Activated CD4-positive, alpha-beta memory T cell treated with anti-CD3 and anti-CD28 coated beads, Interleukin-2, amount 10 ng/mL, durations not matched to agents 7 days and 5 days (primary cell): ENCODE results near the gene CTNNA2. TPM values are rescaled to one million over a fixed set of nuclear protein-coding genes. Genes with fewer than 3 reads are reported as not detected.

Experiments
- CTCF ChIA-PET: fragments of 350-600 bp; sonication (Branson Sonifier 250); formaldehyde crosslinking; loops from one replicate; lab custom pipeline; 2021; ENCODE audit warnings: antibody characterized with exemption, inconsistent platforms; lab: Charles Lee
- POLR2A ChIA-PET: fragments of 350-600 bp; sonication (Branson Sonifier 250); formaldehyde crosslinking; loops from one replicate; lab custom pipeline; 2021; ENCODE audit warnings: antibody characterized with exemption; lab: Charles Lee
- DNase-seq: peaks from one replicate; pipeline ENCODE4 v3.0.0-alpha.2; 2020
- H3K27ac Mint-ChIP-seq: one replicate; pipeline ENCODE4 v1.8.0; 2021; ENCODE audit warnings: mild to moderate bottlenecking, mixed read lengths
- H3K27me3 Mint-ChIP-seq: one replicate; pipeline ENCODE4 v1.8.0; 2021; ENCODE audit warnings: mixed read lengths
- H3K36me3 Mint-ChIP-seq: one replicate; pipeline ENCODE4 v1.8.0; 2021; ENCODE audit warnings: low read depth, mixed read lengths
- H3K4me1 Mint-ChIP-seq: one replicate; pipeline ENCODE4 v1.8.0; 2021; ENCODE audit warnings: mixed read lengths
- H3K4me3 Mint-ChIP-seq: one replicate; pipeline ENCODE4 v1.8.0; 2021; ENCODE audit warnings: mild to moderate bottlenecking, mixed read lengths
- H3K9me3 Mint-ChIP-seq: one replicate; pipeline ENCODE4 v1.8.0; 2021; ENCODE audit warnings: mixed read lengths
- total RNA-seq, 2 experiments: library from RNA; stranded (reverse); gene quantifications; one replicate each; pipeline ENCODE4 v1.2.3, GENCODE V29; 2021

Gene CTNNA2
- total RNA-seq, 2 experiments from 2014 or later, result not detected

DNA sequence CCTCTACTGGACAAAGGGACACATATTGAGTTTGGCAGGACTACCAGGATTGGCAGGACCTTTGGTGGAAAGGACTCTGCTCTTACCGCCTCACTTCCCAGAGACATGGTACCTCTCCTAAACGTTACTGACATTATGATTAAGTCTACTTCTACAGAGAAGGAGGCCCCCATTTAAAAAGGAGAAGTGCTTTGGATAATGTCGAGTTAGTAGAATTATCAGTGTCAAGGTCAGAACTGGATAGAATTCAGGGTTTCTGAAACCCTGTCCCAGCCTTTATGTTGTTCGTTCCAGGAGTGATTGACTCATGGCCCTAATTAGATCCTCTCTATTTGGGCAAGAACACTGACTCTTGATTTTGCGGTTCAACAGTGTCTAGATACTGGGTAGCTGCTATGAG lies 745.9 kb downstream of the CTNNA2 start:
- H3K4me1 Mint-ChIP-seq, result no peaks in the 10 kb centered on the region
- ChIA-PET CTCF (interaction anchor here (1.6 kb wide), 1 partner anchor 20 kb away, joined by 3 read pairs; no protein-coding TSS in a partner anchor), POLR2A (no interaction called here)
- no peaks in the 10 kb centered on the region for H3K27me3 Mint-ChIP-seq
- no peaks in the 10 kb centered on the region for H3K9me3 Mint-ChIP-seq
- DNase-seq, result no peak
- H3K27ac Mint-ChIP-seq, result no peak overlapping the region
- no peak overlapping the region for H3K4me3 Mint-ChIP-seq
- no peaks in the 10 kb centered on the region for H3K36me3 Mint-ChIP-seq

DNA sequence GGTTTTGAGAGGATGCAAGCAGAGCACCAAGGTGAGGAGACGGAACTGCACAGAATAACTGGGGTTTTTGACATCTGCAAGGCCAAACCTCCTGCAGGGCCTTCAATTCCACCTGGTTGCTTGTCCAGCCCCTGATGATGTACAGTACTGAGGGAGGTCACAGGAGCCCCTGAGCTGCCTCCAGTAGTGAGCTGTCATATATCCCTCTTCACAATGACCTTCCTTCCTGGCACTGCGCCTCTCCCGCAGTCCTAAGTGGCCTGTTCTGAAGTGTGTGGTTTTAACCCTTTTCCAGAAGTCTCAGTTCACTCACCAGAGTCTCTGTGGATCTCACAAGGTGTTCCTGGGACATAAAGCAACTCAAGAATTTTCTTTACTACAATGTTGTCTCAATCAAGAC lies 746.4 kb downstream of the CTNNA2 start:
- Mint-ChIP-seq H3K27ac (no peak overlapping the region), H3K4me3 (no peak overlapping the region), H3K27me3 (no peaks in the 10 kb centered on the region), H3K4me1 (no peaks in the 10 kb centered on the region), H3K36me3 (no peaks in the 10 kb centered on the region), H3K9me3 (no peaks in the 10 kb centered on the region)
- no peak for DNase-seq
- ChIA-PET CTCF (interaction anchor here (1.6 kb wide), 1 partner anchor 21 kb away, joined by 3 read pairs; no protein-coding TSS in a partner anchor), POLR2A (no interaction called here)

DNA sequence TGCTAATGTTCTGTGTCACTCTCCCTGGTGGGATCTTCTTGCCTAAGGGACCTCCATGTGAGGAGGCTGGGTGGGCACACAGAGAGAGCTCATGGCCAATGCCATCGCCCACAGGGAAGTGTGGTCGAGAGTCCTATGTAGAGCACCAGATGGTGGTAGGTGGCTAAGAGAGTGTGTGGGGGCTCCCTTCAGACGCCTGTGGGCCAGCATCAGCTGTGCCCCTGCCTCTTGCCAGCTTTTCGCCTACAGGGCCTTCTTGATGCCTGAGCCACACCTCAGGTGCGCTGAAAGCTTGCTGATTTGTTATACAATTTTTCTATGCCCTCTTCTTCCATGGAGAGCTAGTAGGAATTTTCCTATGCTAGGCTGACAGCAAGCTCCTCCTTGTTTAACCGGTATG lies 753.4 kb downstream of the CTNNA2 start:
- Mint-ChIP-seq H3K27ac (no peak overlapping the region), H3K36me3 (no peaks in the 10 kb centered on the region), H3K4me1 (no peaks in the 10 kb centered on the region), H3K9me3 (peaks cover 13% of the 10 kb centered on the region), H3K4me3 (no peak overlapping the region), H3K27me3 (no peaks in the 10 kb centered on the region)
- ChIA-PET CTCF (no interaction called here), POLR2A (no interaction called here)
- DNase-seq, result no peak

DNA sequence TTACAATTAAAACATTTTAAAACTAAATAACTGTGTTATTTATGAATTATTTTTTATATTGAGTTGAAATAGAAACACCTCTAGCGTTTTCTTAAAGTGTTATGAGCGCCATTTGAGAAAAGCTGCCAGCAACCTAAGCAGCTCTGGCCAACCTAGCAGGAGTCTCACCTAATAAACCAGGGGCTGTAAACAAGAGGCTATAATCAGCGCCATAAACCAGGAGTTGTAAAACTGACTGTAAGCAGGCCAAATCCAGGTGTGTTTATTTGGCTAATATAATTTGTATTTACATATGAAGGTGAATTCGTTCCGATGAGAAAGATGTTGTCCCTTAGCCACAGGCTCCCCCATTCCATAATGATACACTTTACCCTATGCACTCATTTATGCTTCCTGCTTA lies 757.0 kb downstream of the CTNNA2 start:
- H3K36me3 Mint-ChIP-seq, result no peaks in the 10 kb centered on the region
- H3K27me3 Mint-ChIP-seq, result no peaks in the 10 kb centered on the region
- H3K4me3 Mint-ChIP-seq, result no peak overlapping the region
- no peaks in the 10 kb centered on the region for H3K4me1 Mint-ChIP-seq
- peaks cover 13% of the 10 kb centered on the region for H3K9me3 Mint-ChIP-seq
- no peak for DNase-seq
- CTCF ChIA-PET, result no interaction called here
- POLR2A ChIA-PET, result no interaction called here
- H3K27ac Mint-ChIP-seq, result no peak overlapping the region

DNA sequence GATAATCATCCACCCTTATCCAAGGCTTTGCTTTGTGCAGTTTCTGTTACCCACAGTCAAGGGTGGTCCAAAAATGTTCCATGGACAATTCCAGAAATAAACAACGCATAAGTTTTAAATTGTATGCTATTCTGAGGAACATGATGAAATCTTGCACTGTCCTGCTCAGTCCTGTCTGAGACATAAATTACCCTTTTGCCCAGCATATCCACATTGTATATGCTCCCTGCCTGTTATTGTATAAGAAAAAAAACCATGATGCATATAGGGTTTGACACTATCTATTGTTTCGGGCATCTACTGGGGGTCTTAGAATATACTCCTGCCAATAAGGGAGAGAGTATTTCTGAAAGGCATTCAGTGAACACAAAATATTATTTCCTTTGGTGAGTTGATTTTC lies 767.7 kb downstream of the CTNNA2 start:
- no peaks in the 10 kb centered on the region for H3K4me1 Mint-ChIP-seq
- CTCF ChIA-PET, result no interaction called here
- no peak overlapping the region for H3K27ac Mint-ChIP-seq
- no peak for DNase-seq
- no peaks in the 10 kb centered on the region for H3K9me3 Mint-ChIP-seq
- no peak overlapping the region for H3K4me3 Mint-ChIP-seq
- POLR2A ChIA-PET, result no interaction called here
- no peaks in the 10 kb centered on the region for H3K27me3 Mint-ChIP-seq
- no peaks in the 10 kb centered on the region for H3K36me3 Mint-ChIP-seq

DNA sequence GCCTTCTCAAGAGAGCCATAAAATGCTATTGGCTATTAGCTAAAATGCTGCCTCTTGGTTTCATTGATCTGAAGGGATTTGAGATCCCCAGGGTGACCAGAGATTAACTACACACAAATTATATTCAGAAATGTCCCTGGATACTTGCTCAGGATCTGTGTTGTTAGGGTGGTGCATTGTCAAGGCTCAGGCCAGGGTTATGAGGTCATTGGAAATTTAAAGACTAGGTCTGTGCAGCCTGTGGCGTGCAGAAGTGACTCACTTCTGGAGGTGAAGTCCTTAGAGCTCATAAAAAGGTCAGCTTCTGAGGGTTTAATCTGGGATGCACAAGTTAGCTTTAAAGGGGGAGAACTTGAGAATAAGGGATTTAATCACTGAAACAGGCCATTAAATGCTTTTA lies 768.2 kb downstream of the CTNNA2 start:
- CTCF ChIA-PET, result no interaction called here

DNA sequence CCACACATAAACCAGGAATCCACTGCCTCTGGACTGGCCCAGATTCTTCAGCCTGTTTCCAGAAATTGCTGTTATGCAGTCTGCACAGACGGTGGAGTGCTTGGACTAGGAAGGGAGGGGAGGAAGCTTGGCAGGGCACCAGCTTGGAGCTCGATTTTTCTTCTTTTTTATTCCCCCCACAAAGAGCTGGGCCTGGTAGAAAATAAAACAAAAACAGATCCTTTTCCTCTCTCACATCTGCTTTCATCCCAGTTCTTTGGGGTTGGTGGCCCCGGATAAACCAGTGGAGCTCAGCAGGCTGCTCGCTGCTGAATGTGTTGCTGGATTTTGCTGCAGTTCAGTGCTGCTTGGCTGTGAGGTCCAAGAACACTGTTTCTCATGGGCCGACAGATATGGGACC lies 775.7 kb downstream of the CTNNA2 start:
- Mint-ChIP-seq H3K9me3 (peaks cover 10% of the 10 kb centered on the region), H3K4me3 (no peak overlapping the region), H3K27me3 (no peaks in the 10 kb centered on the region), H3K36me3 (no peaks in the 10 kb centered on the region), H3K27ac (no peak overlapping the region), H3K4me1 (no peaks in the 10 kb centered on the region)
- POLR2A ChIA-PET, result no interaction called here
- DNase-seq, result no peak
- CTCF ChIA-PET, result no interaction called here

More for the DNA sequence above, 768.2 kb downstream of the CTNNA2 start:
- Mint-ChIP-seq H3K9me3 (no peaks in the 10 kb centered on the region), H3K27ac (no peak overlapping the region), H3K4me3 (no peak overlapping the region), H3K36me3 (no peaks in the 10 kb centered on the region), H3K4me1 (no peaks in the 10 kb centered on the region), H3K27me3 (no peaks in the 10 kb centered on the region)
- POLR2A ChIA-PET, result no interaction called here
- no peak for DNase-seq

DNA sequence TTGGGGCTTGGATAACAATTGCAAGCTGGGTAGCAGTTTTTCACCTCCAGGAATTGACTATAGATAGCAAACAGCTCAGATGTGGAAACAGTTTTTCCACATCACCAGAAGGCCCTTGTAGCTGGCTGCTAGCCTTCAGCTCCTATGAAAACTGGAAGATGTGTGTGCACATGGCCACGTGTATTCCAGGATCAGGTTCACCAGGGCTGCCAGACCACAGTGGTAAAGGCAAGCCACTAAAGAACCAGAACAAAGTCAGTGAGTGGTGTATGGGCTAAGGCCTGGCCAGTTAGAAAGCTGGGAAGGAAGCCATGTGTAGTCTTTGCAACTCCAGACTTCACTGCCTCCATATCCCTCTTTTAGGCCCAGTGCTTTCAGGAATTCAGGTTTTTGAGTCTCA lies 778.8 kb downstream of the CTNNA2 start:
- CTCF ChIA-PET, result no interaction called here
- no peak for DNase-seq
- Mint-ChIP-seq H3K36me3 (no peaks in the 10 kb centered on the region), H3K27me3 (no peaks in the 10 kb centered on the region), H3K9me3 (peaks cover 7% of the 10 kb centered on the region), H3K27ac (no peak overlapping the region), H3K4me1 (no peaks in the 10 kb centered on the region), H3K4me3 (no peak overlapping the region)
- POLR2A ChIA-PET, result no interaction called here

DNA sequence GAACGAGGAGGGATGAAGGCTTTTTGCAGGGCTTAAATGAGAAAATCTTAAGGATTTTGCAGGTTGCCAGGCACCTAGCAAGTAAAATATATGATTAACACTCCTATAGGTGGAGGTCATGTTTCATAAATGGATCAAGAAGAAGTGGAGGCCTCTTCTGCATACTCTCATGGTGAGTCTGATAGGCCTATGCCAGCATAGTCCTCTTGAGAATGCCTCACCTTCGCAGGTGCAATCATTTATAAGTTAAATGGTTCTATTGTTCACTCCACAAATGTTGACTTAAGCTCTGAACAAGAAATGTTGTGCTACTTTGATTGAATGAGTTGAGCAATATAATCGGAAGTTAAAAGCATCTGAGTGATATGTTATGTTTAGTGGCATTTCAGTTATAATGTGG lies 779.6 kb downstream of the CTNNA2 start:
- H3K27ac Mint-ChIP-seq, result no peak overlapping the region

DNA sequence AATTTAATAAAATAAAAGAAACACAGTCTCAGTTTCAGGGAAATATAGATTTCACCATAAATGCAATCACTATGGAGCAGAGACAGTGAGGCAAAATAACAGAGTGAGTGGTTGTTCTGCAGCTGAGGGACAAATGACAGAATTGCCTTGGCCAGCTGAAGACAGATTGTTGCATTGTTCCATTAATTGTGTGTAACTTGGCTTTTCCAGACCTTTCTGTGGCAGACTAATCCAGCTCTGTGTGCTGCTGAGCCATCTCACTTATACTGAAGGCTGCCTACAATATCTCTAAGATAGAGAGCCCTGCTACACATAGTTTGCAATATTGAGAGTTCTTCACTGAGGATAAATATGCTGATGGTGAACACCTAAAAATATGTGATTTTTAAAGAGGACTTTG lies 780.2 kb downstream of the CTNNA2 start:
- Mint-ChIP-seq H3K27ac (no peak overlapping the region), H3K27me3 (no peaks in the 10 kb centered on the region), H3K4me3 (no peak overlapping the region), H3K36me3 (no peaks in the 10 kb centered on the region), H3K9me3 (peaks cover 5% of the 10 kb centered on the region), H3K4me1 (no peaks in the 10 kb centered on the region)
- ChIA-PET CTCF (no interaction called here), POLR2A (no interaction called here)
- no peak for DNase-seq

More for the DNA sequence above, 779.6 kb downstream of the CTNNA2 start:
- no peak for DNase-seq
- ChIA-PET CTCF (no interaction called here), POLR2A (no interaction called here)
- Mint-ChIP-seq H3K9me3 (peaks cover 5% of the 10 kb centered on the region), H3K4me3 (no peak overlapping the region), H3K27me3 (no peaks in the 10 kb centered on the region), H3K36me3 (no peaks in the 10 kb centered on the region), H3K4me1 (no peaks in the 10 kb centered on the region)

DNA sequence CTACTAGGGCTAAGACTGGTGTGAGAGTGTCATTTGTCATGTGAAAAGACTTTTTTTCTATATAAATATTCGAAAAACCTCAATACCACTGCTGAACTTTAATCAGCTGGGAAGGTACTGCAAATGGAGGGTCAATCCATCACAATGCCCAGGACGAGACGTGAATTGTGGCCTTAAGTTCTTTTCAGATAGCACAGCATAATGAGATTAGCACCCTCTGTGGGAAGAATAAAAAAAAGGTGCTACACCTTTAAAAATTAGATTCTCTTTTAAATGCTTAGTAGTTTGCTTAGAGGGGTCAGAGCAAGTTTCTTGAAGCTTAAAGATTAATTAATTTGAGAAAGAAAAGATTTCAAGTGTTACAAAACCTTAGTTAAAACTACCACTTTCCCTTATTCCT lies 786.1 kb downstream of the CTNNA2 start:
- no peak overlapping the region for H3K27ac Mint-ChIP-seq
- POLR2A ChIA-PET, result no interaction called here
- no peak overlapping the region for H3K4me3 Mint-ChIP-seq
- DNase-seq, result no peak
- H3K36me3 Mint-ChIP-seq, result no peaks in the 10 kb centered on the region
- no peaks in the 10 kb centered on the region for H3K4me1 Mint-ChIP-seq
- CTCF ChIA-PET, result no interaction called here
- peaks cover 18% of the 10 kb centered on the region for H3K27me3 Mint-ChIP-seq
- H3K9me3 Mint-ChIP-seq, result no peaks in the 10 kb centered on the region

DNA sequence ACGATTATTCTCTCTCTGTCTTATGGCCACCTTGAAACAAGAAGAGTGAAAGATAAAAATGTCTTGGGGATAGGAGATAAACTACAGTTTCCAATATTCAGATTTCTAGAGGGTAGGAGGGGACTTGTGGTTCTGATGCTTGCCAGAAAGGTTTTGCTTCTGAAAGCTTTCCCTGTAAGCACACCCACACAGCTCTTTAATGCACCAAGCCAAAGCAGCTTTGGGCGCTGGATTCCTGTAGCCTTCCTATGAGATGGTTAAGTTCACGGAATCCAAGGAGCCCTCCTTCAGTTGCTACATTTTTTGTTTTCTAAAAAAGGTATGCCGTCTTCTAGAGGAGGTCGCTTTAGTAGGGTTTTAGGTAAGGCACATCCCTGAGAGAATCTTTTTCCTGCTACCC lies 786.8 kb downstream of the CTNNA2 start:
- H3K9me3 Mint-ChIP-seq, result no peaks in the 10 kb centered on the region
- H3K27ac Mint-ChIP-seq, result no peak overlapping the region
- H3K4me3 Mint-ChIP-seq, result no peak overlapping the region
- no peaks in the 10 kb centered on the region for H3K4me1 Mint-ChIP-seq
- ChIA-PET CTCF (no interaction called here), POLR2A (no interaction called here)
- H3K27me3 Mint-ChIP-seq, result peaks cover 22% of the 10 kb centered on the region
- no peaks in the 10 kb centered on the region for H3K36me3 Mint-ChIP-seq
- no peak for DNase-seq

DNA sequence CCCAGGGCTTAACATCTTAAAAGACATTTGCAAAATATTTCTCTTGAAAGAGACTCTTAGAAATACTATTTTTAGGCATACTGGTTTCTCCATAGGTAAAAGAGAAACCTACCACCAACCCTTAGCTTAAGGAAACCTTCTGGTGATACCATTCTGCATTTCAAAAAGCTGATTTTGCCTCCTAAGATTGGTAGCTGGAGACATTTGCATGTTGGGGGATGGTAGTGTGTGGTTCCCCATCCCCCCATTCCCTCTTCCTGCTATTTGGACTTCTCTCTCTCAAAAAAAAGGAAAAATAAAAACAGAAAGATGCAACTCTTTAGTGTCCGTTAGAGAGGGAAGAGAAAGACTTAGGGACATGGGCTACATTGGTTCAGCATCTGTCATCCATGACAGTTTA lies 787.5 kb downstream of the CTNNA2 start:
- no peak overlapping the region for H3K4me3 Mint-ChIP-seq
- ChIA-PET CTCF (no interaction called here), POLR2A (no interaction called here)
- DNase-seq, result no peak
- peaks cover 27% of the 10 kb centered on the region for H3K27me3 Mint-ChIP-seq
- no peaks in the 10 kb centered on the region for H3K9me3 Mint-ChIP-seq
- no peaks in the 10 kb centered on the region for H3K36me3 Mint-ChIP-seq
- no peak overlapping the region for H3K27ac Mint-ChIP-seq
- no peaks in the 10 kb centered on the region for H3K4me1 Mint-ChIP-seq

DNA sequence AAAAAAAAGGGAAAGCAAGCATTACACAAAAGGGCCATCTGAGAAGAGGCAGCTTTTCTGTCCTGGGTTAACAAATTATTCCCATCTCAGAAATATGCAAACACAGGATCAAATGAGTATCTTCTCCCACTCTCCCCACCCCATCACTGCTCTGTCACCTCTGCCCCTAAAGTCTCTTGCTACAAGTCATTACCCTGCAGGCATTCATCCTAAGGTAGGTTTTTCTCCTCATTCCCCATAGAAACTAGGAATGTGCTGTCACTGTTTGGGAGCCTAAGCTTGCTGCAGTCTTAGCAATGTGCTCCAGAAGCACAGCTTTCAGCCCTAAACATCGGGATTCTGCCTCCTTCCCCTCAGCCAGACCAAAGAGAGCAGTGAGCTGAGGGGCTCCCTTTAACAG lies 788.1 kb downstream of the CTNNA2 start:
- CTCF ChIA-PET, result no interaction called here

DNA sequence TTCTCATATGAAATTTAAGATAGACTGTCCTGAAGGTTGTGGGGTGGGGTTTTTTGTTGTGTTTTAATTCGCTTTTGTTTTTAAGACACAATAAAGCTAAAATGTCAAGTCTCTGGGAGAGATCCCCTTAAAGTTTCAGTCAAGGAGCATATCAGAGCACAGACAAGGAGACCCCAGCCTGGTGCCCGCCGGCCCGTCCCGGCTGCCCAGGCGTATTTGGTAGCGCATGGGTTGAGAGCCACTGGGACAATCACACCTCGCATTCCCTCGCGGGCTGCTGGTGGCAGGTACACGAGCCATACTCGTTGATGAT lies 789.1 kb downstream of the CTNNA2 start:
- Mint-ChIP-seq H3K4me3 (no peak overlapping the region), H3K36me3 (no peaks in the 10 kb centered on the region), H3K9me3 (peaks cover 1% of the 10 kb centered on the region), H3K27ac (no peak overlapping the region), H3K4me1 (no peaks in the 10 kb centered on the region), H3K27me3 (peaks cover 30% of the 10 kb centered on the region)
- CTCF ChIA-PET, result no interaction called here
- POLR2A ChIA-PET, result no interaction called here
- DNase-seq, result no peak

More for the DNA sequence above, 788.1 kb downstream of the CTNNA2 start:
- Mint-ChIP-seq H3K4me1 (no peaks in the 10 kb centered on the region), H3K27ac (no peak overlapping the region), H3K4me3 (no peak overlapping the region), H3K9me3 (no peaks in the 10 kb centered on the region), H3K36me3 (no peaks in the 10 kb centered on the region), H3K27me3 (peaks cover 30% of the 10 kb centered on the region)
- POLR2A ChIA-PET, result no interaction called here
- no peak for DNase-seq
